HG03060 (cell line): ENCODE measurements around the gene POLDIP3.
"Not testable (repeated sequence)": the region's sequence is repeated elsewhere in the genome, so short reads cannot be mapped to it uniquely, and the experiment has no call there.

ENCODE experiments used
- ATAC-seq: cut with Tn5 transposase; IDR thresholded peaks from one replicate; pipeline ENCODE4 v1.9.1; 2021; ENCODE audit warnings: low read depth, moderate number of reproducible peaks; ENCODE audit not compliant: unreplicated experiment

Gene POLDIP3

GRCh38 chr22:42620084-42620483, 5.4 kb upstream of the POLDIP3 start:
- ATAC-seq, result no peak

DNA sequence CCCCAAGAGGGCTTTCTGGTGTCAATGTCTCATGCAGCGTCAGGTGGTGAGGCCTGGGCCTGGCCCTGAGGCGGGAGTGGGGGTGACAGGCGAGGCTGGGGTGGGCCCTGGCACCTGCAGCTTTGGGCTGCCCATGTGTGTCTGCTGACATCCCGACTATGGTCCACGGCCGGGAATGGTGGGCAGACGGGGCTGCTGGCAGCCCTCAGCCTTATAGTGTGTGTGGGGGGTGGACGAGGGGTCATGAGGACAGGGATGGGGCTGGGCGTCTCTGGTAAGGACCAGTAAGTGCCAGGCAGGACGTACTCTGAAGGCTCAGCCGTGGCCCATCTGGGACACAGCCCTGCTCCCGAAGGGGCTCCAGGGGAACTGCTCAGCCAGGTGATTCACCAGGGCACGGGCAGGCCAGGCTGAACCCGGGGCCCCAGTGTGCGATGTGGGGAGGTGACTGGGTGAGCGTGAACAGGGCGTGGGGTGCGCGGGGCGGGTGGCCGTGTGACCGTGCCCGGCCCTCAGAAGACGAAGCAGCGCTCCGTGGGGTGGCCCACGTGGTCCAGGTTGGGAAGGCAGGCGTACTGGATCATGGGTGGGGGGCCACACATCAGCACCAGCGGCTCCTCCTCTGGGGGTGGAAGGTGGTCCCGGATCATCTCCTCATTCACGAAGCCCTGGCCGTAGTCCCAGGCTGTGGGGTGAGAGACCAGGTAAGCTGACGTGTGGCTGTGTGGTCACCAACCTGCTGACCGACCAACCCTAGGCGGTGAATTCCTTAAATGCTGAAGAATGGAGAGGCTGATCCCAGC, 4.8 kb upstream of the POLDIP3 start:
- no peak for ATAC-seq

DNA sequence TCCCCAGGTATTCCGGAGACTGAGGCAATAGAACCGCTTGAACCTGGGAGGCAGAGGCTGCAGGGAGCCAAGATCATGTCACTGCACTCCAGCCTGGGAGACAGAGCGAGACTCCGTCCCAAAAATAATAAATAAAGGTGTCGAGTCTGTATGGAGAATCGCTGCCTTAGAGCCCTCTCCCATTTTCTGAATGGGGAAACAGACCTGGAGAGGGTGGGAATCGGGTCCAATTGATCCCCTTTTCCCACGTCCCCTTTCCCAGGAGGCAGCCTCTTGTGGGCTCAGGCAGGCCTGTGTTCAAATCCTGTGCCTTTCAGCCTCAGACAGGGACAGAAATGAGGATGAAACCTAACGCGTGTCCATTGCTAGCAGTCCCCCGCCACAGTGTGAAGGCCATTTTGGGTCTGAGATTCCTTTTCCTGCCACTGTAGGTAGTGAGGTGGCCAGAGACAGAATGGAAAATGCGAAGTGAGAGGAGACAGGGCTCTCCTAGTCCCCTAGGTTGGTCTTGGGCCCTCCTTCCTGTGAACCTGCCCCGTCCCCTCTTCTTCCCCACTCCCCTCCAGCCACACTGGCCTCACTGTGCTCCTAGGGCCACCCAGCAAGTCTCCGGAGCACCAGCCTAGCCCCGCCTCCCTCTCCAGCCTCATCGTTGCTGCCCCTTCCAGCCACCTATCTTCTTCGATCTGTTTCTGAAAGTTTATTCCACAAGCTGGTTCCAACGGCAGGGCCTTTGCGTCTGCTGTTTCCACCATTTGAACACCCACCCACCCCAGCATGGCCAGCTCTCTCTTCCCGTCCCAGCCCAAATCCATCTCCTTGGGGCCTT, 2.7 kb upstream of the POLDIP3 start:
- ATAC-seq, result no peak

DNA sequence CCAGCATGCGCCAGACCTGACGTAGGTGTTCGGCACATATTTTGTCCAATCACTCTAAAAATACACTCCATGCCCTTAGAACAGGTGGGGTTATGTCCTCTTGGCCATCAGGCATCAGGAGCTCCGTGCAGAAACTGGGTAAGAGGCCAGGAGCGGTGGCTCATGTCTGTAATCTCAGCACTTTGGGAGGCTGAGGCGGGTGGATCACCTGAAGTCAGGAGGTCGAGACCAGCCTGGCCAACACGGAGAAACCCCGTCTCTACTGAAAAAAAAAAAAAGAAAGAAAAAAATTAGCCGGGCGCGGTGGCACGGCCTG, 1.1 kb upstream of the POLDIP3 start:
- ATAC-seq, result not testable (repeated sequence)

- ATAC-seq, result peak; percentile 33
Measured at GRCh38 chr22:42615092-42615859, 593 bp upstream of the POLDIP3 start.

DNA sequence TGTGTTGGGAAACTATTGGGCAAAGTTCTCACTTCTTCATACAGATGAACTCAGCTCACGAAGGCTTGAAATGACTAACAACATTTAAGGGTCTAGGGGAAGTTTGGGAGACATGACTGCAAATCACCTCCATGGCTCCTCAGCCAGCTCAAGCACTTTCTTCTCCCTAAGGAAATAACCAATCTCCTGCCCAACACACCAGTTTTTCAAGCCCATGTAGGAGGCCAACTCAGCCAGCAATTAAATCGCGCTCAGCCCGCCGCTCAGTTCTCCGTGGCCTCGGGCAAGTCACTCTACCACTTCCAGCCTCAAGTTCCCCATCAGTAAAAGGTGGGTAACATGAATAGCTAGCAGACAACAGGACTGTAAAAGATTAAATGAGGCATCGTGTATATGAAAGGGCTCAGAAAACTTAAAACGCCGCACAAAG, 796 bp downstream of the POLDIP3 start:
- ATAC-seq, result no peak

- ATAC-seq, result no peak
Measured at GRCh38 chr22:42612336-42612735, 2.3 kb downstream of the POLDIP3 start.

GRCh38 chr22:42611051-42611450, 3.6 kb downstream of the POLDIP3 start:
- ATAC-seq, result no peak

DNA sequence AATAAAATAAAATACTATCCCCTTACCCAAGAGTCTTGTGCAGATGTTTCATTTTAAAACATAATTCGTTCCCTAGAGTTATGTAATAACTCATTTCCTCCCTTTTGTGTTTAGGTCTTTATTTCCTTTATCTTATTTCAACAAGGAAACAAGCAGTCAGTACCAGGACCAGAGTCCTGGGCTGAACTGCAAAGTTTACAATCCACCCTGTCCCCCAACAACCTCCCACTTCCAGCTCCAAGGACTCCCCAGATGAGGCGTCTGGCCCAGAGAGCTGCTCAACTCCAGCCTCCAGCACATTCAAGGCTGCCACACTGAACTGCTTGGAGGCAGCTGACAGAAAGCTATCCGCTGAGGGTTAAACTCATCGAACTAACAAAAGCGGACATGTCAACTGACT, 4.5 kb downstream of the POLDIP3 start:
- ATAC-seq, result no peak

- ATAC-seq, result no peak
Measured at GRCh38 chr22:42608823-42609361, 5.8 kb downstream of the POLDIP3 start.

- no peak for ATAC-seq
Measured at GRCh38 chr22:42608136-42608822, 6.4 kb downstream of the POLDIP3 start.

- not testable (repeated sequence) for ATAC-seq
Measured at GRCh38 chr22:42607641-42608040, 7.0 kb downstream of the POLDIP3 start.

- no peak for ATAC-seq
Measured at GRCh38 chr22:42604403-42604802, 10.3 kb downstream of the POLDIP3 start.

GRCh38 chr22:42603427-42603826, 11.3 kb downstream of the POLDIP3 start:
- ATAC-seq, result no peak

- no peak for ATAC-seq
Measured at GRCh38 chr22:42602470-42602869, 12.2 kb downstream of the POLDIP3 start.

- no peak for ATAC-seq
Measured at GRCh38 chr22:42601879-42602465, 12.7 kb downstream of the POLDIP3 start.

- no peak for ATAC-seq
Measured at GRCh38 chr22:42596863-42597530, 17.7 kb downstream of the POLDIP3 start.

DNA sequence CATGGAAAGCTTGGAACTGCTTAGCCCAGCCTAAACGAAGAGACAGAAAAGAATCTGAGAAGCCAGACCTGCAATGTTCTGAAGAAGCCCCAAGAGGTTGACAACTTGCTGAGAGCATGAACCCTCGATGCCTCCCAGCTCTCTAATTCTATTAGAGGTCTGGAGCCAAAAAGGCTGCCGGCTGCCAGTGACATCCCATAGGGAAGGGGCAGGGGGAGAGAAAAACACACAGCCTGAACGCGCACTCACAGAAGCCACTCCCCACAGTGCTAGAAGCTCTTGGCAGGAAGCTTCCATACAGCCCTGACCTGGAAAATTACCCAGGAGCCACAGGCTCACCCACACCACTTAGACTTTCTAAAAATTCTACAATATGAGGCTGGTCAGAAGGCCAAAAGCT, 18.3 kb downstream of the POLDIP3 start:
- ATAC-seq, result no peak

- ATAC-seq, result no peak
Measured at GRCh38 chr22:42595434-42595833, 19.2 kb downstream of the POLDIP3 start.
